ENCODE data around the gene KRT7. TPM values are rescaled to one million over a fixed set of nuclear protein-coding genes. Genes with fewer than 3 reads are reported as not detected.
"Not testable (repeated sequence)": the region's sequence is repeated elsewhere in the genome, so short reads cannot be mapped to it uniquely, and the experiment has no call there.

KRT7 gene
- total RNA-seq, 3 donors from 2014 or later, result 1.0 to 6.4 (median 1.7) TPM

DNA sequence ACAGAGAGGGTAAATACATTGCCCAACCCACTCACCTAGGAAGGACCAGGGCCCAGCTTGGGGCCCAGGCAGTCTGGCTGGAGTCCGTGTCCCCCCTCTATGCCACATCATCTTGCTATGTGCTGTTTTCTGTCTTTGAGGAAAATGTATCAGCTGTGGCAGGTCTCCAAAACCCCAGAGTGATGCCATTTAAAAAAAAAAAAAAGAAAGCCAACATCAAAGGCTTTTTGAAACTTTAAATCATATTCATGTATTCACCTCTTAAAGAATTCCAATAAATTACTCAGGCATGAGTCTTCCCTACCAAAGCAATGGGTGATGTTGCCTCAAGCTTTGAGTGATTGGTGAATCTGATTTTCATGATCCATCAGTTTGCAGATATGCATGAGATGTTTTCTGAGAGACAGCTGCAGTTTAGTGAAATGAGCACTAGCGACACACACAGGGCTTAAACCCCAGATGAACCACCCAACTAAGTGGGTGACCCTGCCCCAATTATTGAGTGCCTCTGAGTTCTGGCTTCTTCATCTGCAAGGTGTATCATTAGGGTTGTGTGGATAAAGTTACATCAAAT, 52.2 kb downstream of the KRT7 start:
- Histone ChIP-seq H3K4me3 (no peak overlapping the region), H3K9me3 (no peaks in the 10 kb centered on the region), H3K36me3 (ENCODE audit: low read depth) (no peaks in the 10 kb centered on the region), H3K4me1 (ENCODE audit: low read depth) (no peaks in the 10 kb centered on the region)
- TF ChIP-seq, protein P1, sequence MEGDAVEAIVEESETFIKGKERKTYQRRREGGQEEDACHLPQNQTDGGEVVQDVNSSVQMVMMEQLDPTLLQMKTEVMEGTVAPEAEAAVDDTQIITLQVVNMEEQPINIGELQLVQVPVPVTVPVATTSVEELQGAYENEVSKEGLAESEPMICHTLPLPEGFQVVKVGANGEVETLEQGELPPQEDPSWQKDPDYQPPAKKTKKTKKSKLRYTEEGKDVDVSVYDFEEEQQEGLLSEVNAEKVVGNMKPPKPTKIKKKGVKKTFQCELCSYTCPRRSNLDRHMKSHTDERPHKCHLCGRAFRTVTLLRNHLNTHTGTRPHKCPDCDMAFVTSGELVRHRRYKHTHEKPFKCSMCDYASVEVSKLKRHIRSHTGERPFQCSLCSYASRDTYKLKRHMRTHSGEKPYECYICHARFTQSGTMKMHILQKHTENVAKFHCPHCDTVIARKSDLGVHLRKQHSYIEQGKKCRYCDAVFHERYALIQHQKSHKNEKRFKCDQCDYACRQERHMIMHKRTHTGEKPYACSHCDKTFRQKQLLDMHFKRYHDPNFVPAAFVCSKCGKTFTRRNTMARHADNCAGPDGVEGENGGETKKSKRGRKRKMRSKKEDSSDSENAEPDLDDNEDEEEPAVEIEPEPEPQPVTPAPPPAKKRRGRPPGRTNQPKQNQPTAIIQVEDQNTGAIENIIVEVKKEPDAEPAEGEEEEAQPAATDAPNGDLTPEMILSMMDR (IDR thresholded peaks at IDR 0.05), result no peak
- no peak for DNase-seq
- intact Hi-C loops (cut with DNase I, micrococcal nuclease), result no loop called here
- ATAC-seq, result no peak

DNA sequence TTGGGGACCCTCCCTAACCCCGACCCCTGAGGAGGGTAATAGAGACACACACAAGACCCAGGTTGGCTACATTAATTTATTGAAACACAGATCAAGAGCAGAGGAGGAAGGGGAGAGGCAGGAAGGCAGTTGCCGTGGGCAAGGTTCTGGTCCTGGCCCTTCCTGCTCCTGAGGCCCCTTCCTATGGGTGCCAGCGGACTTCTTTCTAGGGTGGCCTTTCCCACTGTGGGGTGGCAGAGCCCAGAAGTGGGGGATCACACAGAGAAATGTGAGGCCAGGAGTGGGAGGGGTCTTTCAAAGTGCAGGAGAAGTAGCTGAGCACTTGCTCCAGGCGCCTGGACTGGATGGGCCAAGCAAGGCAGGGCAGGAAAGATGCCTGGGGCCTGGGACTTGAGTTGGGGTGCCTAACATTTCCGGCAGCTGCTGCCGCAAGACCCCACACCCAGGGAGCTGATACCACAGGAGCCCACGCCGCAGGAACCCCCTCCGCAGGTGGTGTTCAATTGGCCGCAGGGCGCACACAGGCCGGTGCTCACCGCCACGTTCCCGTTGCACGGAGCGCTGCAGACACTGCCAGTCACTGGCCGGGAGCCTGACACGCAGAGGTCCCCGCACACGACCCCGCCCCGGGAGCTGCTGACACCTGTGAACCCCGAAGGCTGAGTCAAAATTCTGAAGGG, 52.9 kb downstream of the KRT7 start:
- Histone ChIP-seq H3K4me3 (no peak overlapping the region), H3K4me1 (ENCODE audit: low read depth) (no peaks in the 10 kb centered on the region), H3K9me3 (no peaks in the 10 kb centered on the region), H3K36me3 (ENCODE audit: low read depth) (no peaks in the 10 kb centered on the region)
- DNase-seq (no peak), ATAC-seq (no peak)
- intact Hi-C loops (cut with DNase I, micrococcal nuclease), result no loop called here
- TF ChIP-seq, protein P1 (IDR thresholded peaks at IDR 0.05), result no peak

DNA sequence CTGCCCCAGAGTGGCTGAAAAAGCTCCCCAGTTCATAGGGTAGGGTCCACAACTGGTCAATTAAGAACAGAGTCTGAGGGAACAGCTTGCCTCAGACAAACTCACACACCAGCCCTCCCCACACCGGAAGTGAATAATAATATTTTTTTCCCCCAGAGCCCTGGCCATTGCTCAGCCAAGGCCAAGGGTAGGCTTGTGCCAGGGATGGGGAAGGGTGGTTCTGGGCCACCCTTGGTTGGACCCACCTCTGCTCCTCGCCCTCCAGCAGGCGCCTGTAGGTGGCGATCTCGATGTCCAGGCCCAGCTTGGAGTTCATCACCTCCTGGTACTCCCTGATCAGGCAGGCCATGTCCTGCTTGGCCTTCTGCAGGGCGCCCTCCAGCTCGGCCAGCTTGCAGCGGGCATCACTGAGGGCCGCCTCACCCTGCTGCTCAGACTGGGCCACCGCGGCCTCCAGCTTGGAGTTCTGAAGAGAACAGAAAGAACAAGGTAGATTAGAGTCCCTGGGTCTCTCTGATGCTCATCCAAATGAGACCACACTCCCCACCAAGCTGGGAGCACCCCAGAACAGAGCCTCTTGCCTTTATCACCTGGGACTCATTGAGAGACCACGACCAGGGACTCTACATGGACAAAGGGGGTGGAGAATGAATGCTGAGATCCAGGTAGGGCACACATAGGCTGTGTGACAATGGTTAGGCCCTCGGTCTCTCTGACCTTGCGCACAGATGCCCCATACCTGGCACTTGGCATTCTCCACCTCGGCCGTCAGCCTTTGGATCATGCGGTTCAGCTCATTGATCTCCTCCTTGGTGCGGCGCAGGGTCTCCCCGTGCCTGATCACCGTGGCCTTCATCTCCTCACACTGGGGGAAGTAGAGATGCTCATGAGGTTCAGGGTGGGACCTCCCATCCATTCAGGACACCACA, 54.1 kb downstream of the KRT7 start:
- H3K9me3 ChIP-seq; intact Hi-C loops (cut with DNase I, micrococcal nuclease); DNase-seq; H3K4me1 ChIP-seq (ENCODE audit: low read depth); H3K4me3 ChIP-seq; ATAC-seq; H3K36me3 ChIP-seq (ENCODE audit: low read depth): not testable (repeated sequence)

DNA sequence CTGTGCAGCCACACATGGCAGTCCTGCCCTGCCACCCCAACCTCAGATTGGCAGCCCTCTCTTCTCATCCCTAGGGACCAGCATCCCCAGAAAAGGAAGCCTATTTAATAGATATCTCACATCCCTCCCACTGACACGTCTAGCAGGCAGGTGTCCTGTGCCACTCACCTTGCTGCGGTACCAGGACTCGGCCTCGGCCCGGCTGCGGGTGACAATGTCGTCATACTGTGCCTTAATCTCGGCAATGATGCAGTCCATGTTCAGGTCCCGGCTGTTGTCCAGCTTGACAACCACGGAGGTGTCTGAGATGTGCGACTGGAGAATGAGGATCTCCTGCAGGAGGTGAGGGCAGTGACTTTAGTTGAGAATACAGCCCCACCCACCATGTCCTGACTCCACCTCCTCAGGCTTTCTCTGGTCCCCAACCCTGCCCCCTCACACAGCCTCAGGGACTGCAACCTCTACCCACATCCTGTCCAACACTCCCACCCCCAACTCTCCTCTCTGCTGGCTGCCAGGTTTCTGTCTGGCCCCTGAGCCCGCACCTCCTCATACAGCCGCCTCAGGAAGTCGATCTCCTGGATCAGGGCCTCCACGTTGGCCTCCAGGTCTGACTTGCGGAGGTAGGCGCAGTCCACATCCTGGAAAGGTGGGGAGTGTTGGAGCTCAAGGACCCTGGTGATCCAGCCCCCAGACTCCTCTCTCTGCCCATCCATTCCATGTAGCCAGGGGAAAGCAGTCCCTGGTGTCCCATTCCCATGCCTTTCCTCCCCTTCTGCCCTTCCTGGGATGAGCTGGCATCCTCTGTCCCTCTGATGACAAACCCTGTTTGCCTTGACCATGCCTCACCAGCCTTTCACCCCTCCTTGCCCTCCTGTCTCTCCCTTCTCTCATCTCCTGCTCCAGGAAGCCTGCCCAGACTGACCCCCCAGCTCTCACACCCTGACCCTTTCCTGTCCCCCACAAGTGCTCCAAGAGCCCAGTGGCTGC, 55.1 kb downstream of the KRT7 start:
- H3K36me3 ChIP-seq (ENCODE audit: low read depth); DNase-seq; ATAC-seq; H3K4me1 ChIP-seq (ENCODE audit: low read depth); H3K4me3 ChIP-seq; intact Hi-C loops (cut with DNase I, micrococcal nuclease); H3K9me3 ChIP-seq: not testable (repeated sequence)

DNA sequence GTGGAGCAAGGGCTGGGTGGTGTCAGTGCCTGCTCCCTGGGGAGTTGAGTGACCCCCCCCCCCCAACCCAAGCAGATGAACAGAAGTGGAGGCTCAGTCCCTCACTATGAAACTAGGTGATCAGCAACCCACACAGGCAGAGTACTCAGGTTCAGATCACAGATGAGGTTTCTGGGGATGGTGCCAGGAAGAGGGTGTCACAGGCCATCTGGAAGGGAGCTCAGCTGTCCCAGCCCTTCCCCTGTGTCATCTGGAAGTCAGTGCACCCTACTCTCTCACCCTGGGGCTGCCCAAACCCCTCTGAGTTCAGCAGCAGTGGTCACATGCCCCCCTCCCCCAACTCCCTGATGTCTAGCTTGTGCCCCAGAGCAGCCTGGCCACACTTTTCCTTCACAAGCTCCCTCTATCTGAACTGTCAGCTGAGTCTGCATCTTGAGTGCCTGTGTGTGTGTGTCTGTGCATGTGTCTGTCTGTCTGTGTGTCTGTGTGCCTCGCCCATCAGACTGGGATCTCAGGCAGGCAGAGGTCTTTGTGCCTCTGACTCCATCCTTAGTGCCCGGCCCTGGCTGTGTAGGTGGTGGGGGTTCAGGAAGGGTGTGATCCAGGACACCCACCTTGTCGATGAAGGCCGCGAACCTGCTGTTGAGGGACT, 57.6 kb downstream of the KRT7 start:
- H3K36me3 ChIP-seq (ENCODE audit: low read depth); H3K4me3 ChIP-seq; H3K4me1 ChIP-seq (ENCODE audit: low read depth); H3K9me3 ChIP-seq; intact Hi-C loops (cut with DNase I, micrococcal nuclease); ATAC-seq; DNase-seq: not testable (repeated sequence)

DNA sequence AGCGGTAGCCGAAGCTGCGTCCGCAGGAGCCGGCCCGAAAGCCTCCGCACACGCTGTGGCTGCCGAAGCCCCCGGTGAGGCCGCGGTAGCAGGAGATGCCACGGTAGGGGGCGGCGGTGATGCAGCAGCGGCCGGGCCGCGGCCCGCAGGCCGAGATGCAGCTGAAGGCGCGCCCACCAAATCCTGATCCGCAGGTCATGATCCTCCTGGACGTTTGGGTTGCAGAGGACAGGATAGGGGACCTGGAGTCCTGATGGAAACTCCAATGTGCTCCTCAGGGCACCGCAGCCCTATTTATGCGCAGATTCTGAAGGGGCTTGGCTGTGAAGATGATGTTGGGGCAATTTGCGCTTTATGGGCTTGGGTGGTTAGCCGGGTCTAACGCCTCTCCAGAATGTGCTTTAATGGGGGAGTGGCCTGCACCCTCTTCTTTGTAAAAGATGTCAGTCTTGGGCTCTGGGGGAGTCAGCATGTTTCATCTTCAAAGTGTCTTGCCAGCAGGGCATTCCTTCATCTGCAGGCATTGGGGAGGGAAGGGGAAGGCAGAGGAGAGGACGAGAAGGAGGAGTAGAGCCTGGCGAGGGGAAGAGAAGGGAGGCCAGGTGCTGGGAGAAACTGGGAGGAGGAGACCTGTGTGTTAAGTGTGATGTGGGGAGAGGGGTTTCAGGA, 58.4 kb downstream of the KRT7 start, which contains the start of gene KRT81:
TSS of gene KRT81 (minus strand) at position 268 of the 669 bp plus-strand sequence. CDS start at position 199, 69 bp downstream.
- intact Hi-C loops (cut with DNase I, micrococcal nuclease), result no loop called here
- DNase-seq (no peak), ATAC-seq (no peak)
- Histone ChIP-seq H3K36me3 (ENCODE audit: low read depth) (no peaks in the 10 kb centered on the region), H3K9me3 (no peaks in the 10 kb centered on the region), H3K4me1 (ENCODE audit: low read depth) (no peaks in the 10 kb centered on the region), H3K4me3 (no peak within 1 kb of the TSS)
- TF ChIP-seq, protein P1 (IDR thresholded peaks at IDR 0.05), result no peak
